HFF-Myc (cell line): ENCODE results near the gene CDH13.

ENCODE experiments used
- DNase-seq: peaks from one replicate; pipeline ENCODE4 v3.0.0-alpha.2; 2011; ENCODE audit warnings: low read depth; ENCODE audit errors: extremely low read depth
- H3K4me3 ChIP-seq: replicated peaks from 2 replicates; pipeline ENCODE4 v1.5.1; 2011; ENCODE audit warnings: low read depth, mild to moderate bottlenecking, control low read depth, low read length
- CTCF ChIP-seq: IDR thresholded peaks from 2 replicates; pipeline ENCODE4 v1.5.1; 2012; ENCODE audit warnings: mild to moderate bottlenecking, low read depth, low read length, control low read depth; ENCODE audit errors: missing control alignments

The CDH13 gene

GRCh38 chr16:82832821-82833220 lies 206.1 kb downstream of the CDH13 start:
- no peak overlapping the region for H3K4me3 ChIP-seq
- no peak for TF ChIP-seq CTCF
- peak; percentile 55 for DNase-seq

- no peak for TF ChIP-seq CTCF
- DNase-seq: no peak
- H3K4me3 ChIP-seq: no peak overlapping the region
Measured at GRCh38 chr16:82833378-82833993, 206.7 kb downstream of the CDH13 start.

- DNase-seq: no peak
- no peak overlapping the region for H3K4me3 ChIP-seq
- no peak for TF ChIP-seq CTCF
Measured at GRCh38 chr16:82834151-82834815, 207.5 kb downstream of the CDH13 start.

- DNase-seq: no peak
- H3K4me3 ChIP-seq: no peak overlapping the region
- TF ChIP-seq CTCF: no peak
Measured at GRCh38 chr16:82835487-82836155, 208.9 kb downstream of the CDH13 start.

GRCh38 chr16:82841108-82841507 lies 214.3 kb downstream of the CDH13 start:
- H3K4me3 ChIP-seq: no peak overlapping the region
- TF ChIP-seq CTCF: no peak
- no peak for DNase-seq

GRCh38 chr16:82843606-82844271 lies 217.0 kb downstream of the CDH13 start:
- DNase-seq: no peak
- no peak overlapping the region for H3K4me3 ChIP-seq
- no peak for TF ChIP-seq CTCF
